HEK293T (cell line): ENCODE results near the gene SLCO4A1.

Experiments
- CTCF ChIA-PET: fragments of 350-600 bp; formaldehyde crosslinking; extraction: SDS; loops from one replicate; lab custom pipeline; 2021; ENCODE audit warnings: antibody characterized with exemption, inconsistent platforms; lab: Yijun Ruan, JAX
- POLR2A ChIA-PET: fragments of 350-600 bp; formaldehyde crosslinking; extraction: SDS; loops from one replicate; lab custom pipeline; 2020; ENCODE audit warnings: antibody characterized with exemption, inconsistent platforms; lab: Yijun Ruan, JAX
- DNase-seq: peaks from one replicate; pipeline ENCODE4 v3.0.0; 2012; ENCODE audit warnings: mixed read lengths; ENCODE audit errors: extremely low spot score
- ARNT ChIP-seq: fragments of 450-650 bp; IDR thresholded peaks from 2 replicates; pipeline ENCODE4 v1.6.1; 2017; ENCODE audit warnings: mild to moderate bottlenecking
- BHLHE40 ChIP-seq: fragments of 450-650 bp; IDR thresholded peaks from 2 replicates; pipeline ENCODE4 v1.6.1; 2016; ENCODE audit warnings: mild to moderate bottlenecking, moderate library complexity, borderline replicate concordance
- CTBP1 ChIP-seq: fragments of 450-650 bp; IDR thresholded peaks from 2 replicates; pipeline ENCODE4 v1.6.1; 2016; ENCODE audit warnings: borderline replicate concordance
- ELF4 ChIP-seq: fragments of 450-650 bp; IDR thresholded peaks from 2 replicates; pipeline ENCODE4 v1.6.1; 2017; ENCODE audit warnings: antibody characterized with exemption
- FOXA1 ChIP-seq: fragments of 450-650 bp; IDR thresholded peaks from 2 replicates; pipeline ENCODE4 v1.6.1; 2016; ENCODE audit warnings: mild to moderate bottlenecking
- FOXK2 ChIP-seq: fragments of 450-650 bp; IDR thresholded peaks from 2 replicates; pipeline ENCODE4 v1.6.1; 2016; ENCODE audit warnings: mild to moderate bottlenecking
- FOXM1 ChIP-seq: fragments of 450-650 bp; IDR thresholded peaks from 2 replicates; pipeline ENCODE4 v1.6.1; 2017; ENCODE audit warnings: mild to moderate bottlenecking, borderline replicate concordance
- HDGF ChIP-seq: fragments of 450-650 bp; IDR thresholded peaks from 2 replicates; pipeline ENCODE4 v1.6.1; 2017; ENCODE audit warnings: antibody characterized with exemption, borderline replicate concordance
- L3MBTL2 ChIP-seq: fragments of 450-650 bp; conservative IDR thresholded peaks from 2 replicates; pipeline ENCODE4 v1.6.1; 2016; ENCODE audit warnings: mild to moderate bottlenecking
- LEF1 ChIP-seq: fragments of 450-650 bp; IDR thresholded peaks from 2 replicates; pipeline ENCODE4 v1.6.1; 2017; ENCODE audit warnings: mild to moderate bottlenecking, borderline replicate concordance
- NFRKB ChIP-seq: fragments of 450-650 bp; IDR thresholded peaks from 2 replicates; pipeline ENCODE4 v1.6.1; 2016; ENCODE audit warnings: mild to moderate bottlenecking, moderate library complexity
- SP1 ChIP-seq: fragments of 450-650 bp; IDR thresholded peaks from 2 replicates; pipeline ENCODE4 v1.6.1; 2017
- SUZ12 ChIP-seq: fragments of 450-650 bp; IDR thresholded peaks from 2 replicates; pipeline ENCODE4 v1.6.1; 2016; ENCODE audit warnings: mild to moderate bottlenecking
- TARDBP ChIP-seq: fragments of 450-650 bp; IDR thresholded peaks from 2 replicates; pipeline ENCODE4 v1.6.1; 2016
- ZNF384 ChIP-seq: fragments of 450-650 bp; IDR thresholded peaks from 2 replicates; pipeline ENCODE4 v1.6.1; 2016
- TF ChIP-seq, protein P1 (sequence below): fragments of 450-650 bp; IDR thresholded peaks from 2 replicates; pipeline ENCODE4 v1.6.1; 2016

Gene SLCO4A1

DNA sequence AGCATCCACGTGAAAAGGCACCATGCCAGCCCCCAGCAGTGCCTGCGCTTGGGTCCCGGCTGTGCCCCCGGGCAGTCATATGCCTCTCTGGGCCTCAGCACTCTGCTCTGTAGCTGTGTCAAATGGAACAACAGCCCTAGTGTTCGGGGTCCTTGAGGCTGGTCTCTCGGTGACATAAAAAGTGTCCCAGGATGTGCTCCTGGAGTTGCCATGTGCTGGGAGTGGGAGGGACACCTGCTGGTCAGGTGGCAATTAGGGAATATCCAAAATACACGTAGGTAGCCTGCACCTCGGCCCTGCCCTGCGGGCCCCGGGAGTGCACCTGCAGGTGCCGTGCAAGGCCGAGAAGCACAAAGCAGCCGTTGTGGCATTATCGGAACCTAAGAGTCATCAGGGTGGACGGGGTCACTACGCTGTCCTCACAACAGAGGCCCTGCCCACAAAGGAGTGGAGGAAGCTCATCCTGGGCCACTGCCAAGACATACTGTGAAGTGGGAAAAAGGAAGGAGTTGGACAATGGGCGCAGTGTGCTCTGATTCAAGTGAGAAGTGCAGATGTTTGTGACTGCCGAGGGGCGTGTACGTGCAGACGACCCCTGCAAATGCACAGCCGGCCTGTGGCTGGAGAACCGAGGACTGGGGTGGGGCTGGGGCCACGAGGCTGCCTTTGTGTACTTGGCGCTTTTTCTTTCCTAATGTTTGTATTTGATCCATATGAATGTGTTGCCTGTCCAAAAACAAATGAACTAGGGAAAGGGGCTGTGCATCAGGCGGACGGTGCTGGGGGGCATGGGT, 24.6 kb downstream of the SLCO4A1 start:
- no peak for DNase-seq
- ChIA-PET CTCF (interaction anchor here (1.0 kb wide), 1 partner anchor 125 kb away, joined by 3 read pairs; no protein-coding TSS in a partner anchor), POLR2A (interaction anchor here (1.1 kb wide), 1 partner anchor 129 kb away, joined by 3 read pairs; the partner anchor contains the start of gene MRGBP)
- TF ChIP-seq SUZ12: no peak
- no peak for TF ChIP-seq BHLHE40
- TF ChIP-seq TARDBP: no peak
- no peak for TF ChIP-seq ZNF384
- no peak for TF ChIP-seq FOXA1
- TF ChIP-seq, protein P1, sequence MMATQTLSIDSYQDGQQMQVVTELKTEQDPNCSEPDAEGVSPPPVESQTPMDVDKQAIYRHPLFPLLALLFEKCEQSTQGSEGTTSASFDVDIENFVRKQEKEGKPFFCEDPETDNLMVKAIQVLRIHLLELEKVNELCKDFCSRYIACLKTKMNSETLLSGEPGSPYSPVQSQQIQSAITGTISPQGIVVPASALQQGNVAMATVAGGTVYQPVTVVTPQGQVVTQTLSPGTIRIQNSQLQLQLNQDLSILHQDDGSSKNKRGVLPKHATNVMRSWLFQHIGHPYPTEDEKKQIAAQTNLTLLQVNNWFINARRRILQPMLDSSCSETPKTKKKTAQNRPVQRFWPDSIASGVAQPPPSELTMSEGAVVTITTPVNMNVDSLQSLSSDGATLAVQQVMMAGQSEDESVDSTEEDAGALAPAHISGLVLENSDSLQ: no peak
- TF ChIP-seq FOXK2: no peak
- no peak for TF ChIP-seq ELF4
- TF ChIP-seq CTBP1: no peak
- TF ChIP-seq L3MBTL2: no peak
- no peak for TF ChIP-seq NFRKB
- TF ChIP-seq FOXM1: no peak
- no peak for TF ChIP-seq LEF1

DNA sequence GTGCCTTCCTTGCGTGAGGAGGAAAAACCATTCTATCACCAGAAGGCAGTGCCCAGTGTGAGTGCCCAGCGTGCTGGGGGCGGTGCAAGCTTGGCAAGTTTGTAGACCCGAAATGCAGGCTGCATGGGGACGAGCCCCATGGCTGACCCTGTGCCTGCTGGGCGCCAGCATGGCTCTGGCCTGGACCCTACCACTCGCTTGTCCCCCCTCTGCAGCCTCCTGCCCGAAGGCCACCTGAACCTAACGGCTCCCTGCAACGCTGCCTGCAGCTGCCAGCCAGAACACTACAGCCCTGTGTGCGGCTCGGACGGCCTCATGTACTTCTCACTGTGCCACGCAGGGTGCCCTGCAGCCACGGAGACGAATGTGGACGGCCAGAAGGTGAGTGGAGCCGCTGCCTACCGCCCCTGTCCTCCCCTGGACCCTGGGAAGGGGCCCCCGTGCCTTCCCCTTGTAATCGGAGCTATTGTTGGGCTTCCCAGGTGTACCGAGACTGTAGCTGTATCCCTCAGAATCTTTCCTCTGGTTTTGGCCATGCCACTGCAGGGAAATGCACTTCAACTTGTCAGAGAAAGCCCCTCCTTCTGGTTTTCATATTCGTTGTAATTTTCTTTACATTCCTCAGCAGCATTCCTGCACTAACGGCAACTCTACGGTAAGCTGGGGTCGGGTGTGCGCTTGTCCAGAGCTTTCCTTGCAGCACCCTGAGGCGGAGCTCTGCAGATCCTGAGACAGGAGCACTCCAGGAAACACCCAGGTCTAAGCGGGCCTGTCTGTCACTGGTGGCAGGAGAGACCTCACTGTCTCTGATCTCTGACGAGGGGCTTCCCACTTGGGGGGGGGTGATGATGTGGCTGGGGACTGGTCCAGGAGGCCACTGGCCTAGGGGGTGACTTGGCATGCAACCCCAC, 25.5 kb downstream of the SLCO4A1 start:
- ChIA-PET CTCF (interaction anchor here (1.0 kb wide), 1 partner anchor 124 kb away, joined by 3 read pairs; no protein-coding TSS in a partner anchor), POLR2A (interaction anchor here (0.6 kb wide), 1 partner anchor 127 kb away, joined by 3 read pairs; no protein-coding TSS in a partner anchor)
- no peak for DNase-seq
- TF ChIP-seq SP1: no peak
- TF ChIP-seq L3MBTL2: no peak
- no peak for TF ChIP-seq CTBP1
- no peak for TF ChIP-seq ARNT
- TF ChIP-seq ZNF384: no peak
- no peak for TF ChIP-seq BHLHE40

- POLR2A ChIA-PET: no interaction called here
- CTCF ChIA-PET: interaction anchor here (1.0 kb wide), 1 partner anchor 124 kb away, joined by 3 read pairs; no protein-coding TSS in a partner anchor
- TF ChIP-seq LEF1 (no peak), SUZ12 (no peak), FOXK2 (no peak), NFRKB (no peak), CTBP1 (no peak), SP1 (no peak)
- DNase-seq: peak; percentile 84
These were observed 26.2 kb downstream of the SLCO4A1 start for GRCh38 chr20:62668441-62669027.

- DNase-seq: no peak
- ChIA-PET CTCF (interaction anchor here (0.9 kb wide), 1 partner anchor 10 kb away, joined by 3 read pairs; no protein-coding TSS in a partner anchor), POLR2A (no interaction called here)
- TF ChIP-seq FOXM1 (no peak), CTBP1 (no peak), FOXK2 (no peak), LEF1 (no peak), ZNF384 (no peak), L3MBTL2 (no peak), SP1 (no peak), BHLHE40 (no peak), SUZ12 (no peak), NFRKB (no peak), FOXA1 (no peak), ELF4 (no peak), TARDBP (no peak), ARNT (no peak), HDGF (no peak)
- TF ChIP-seq, protein P1: no peak
These were observed 26.9 kb downstream of the SLCO4A1 start for GRCh38 chr20:62669249-62669648.

GRCh38 chr20:62670156-62670555, 27.9 kb downstream of the SLCO4A1 start:
- ChIA-PET CTCF (interaction anchor here (0.9 kb wide), 1 partner anchor 9 kb away, joined by 3 read pairs; no protein-coding TSS in a partner anchor), POLR2A (no interaction called here)
- no peak for DNase-seq
- TF ChIP-seq FOXM1: no peak
- TF ChIP-seq LEF1: no peak
- no peak for TF ChIP-seq ELF4
- TF ChIP-seq FOXK2: no peak
- TF ChIP-seq ZNF384: no peak
- TF ChIP-seq BHLHE40: no peak
- TF ChIP-seq, protein P1: no peak
- TF ChIP-seq SUZ12: no peak
- no peak for TF ChIP-seq ARNT
- TF ChIP-seq SP1: no peak
- TF ChIP-seq CTBP1: no peak
- no peak for TF ChIP-seq L3MBTL2
